Ascending aorta (tissue), 2 donors: ENCODE measurements around the gene ABI3BP. TPM values are rescaled to one million over a fixed set of nuclear protein-coding genes. Genes with fewer than 3 reads are reported as not detected.

Source experiments
- DNase-seq, 2 donors: peaks; one replicate each; pipeline ENCODE4 v3.0.0-alpha.2; 2019; ENCODE audit warnings: low spot score in 2 of 2
- H3K27ac ChIP-seq, 2 donors: fragments of 200-600 bp; sonication (generic); one replicate each; pipeline ENCODE4 v1.5.1; 2016 to 2017; ENCODE audit warnings: mild to moderate bottlenecking in 1 of 2
- H3K27me3 ChIP-seq: fragments of 200-600 bp; sonication (generic); one replicate; pipeline ENCODE4 v1.5.1; 2017
- H3K36me3 ChIP-seq, 2 donors: fragments of 200-600 bp; sonication (generic); one replicate each; pipeline ENCODE4 v1.5.1; 2016
- H3K4me1 ChIP-seq, 2 donors: fragments of 200-600 bp; sonication (generic); one replicate each; pipeline ENCODE4 v1.5.1; 2016 to 2017; ENCODE audit warnings: mild to moderate bottlenecking in 1 of 2
- H3K4me3 ChIP-seq, 2 donors: fragments of 200-600 bp; sonication (generic); one replicate each; pipeline ENCODE4 v1.5.1; 2016 to 2017; ENCODE audit warnings: mild to moderate bottlenecking in 1 of 2
- H3K9me3 ChIP-seq, 2 donors: fragments of 200-600 bp; sonication (generic); one replicate each; pipeline ENCODE4 v1.5.1; 2016
- CTCF ChIP-seq, 3 experiments: fragments of 200-600 bp in 2 of 3; fragments of 450-650 bp in 1 of 3; sonication (generic) in 2 of 3; IDR thresholded peaks; one replicate each; pipeline ENCODE4 v1.5.1; 2016 to 2019; ENCODE audit warnings: antibody characterized with exemption in 3 of 3, mild to moderate bottlenecking in 1 of 3, moderate library complexity in 1 of 3
- intact Hi-C: fragments of 100-400 bp; cut with DNase I; formaldehyde crosslinking; loops from one replicate; pipeline ENCODE4 v1.15.1; 2023
- total RNA-seq: library from RNA; depleted of rRNA; stranded (reverse); fragments of >200 nt; gene quantifications from one replicate; pipeline ENCODE4 v1.1.0, GENCODE V29; 2016

ABI3BP gene
- total RNA-seq, 1 donor from 2014 or later = 54.2 TPM

GRCh38 chr3:100865442-100865841, 127.8 kb downstream of the ABI3BP start:
- intact Hi-C loops = no loop called here
- DNase-seq = no peak
- Histone ChIP-seq H3K4me3 (no peak overlapping the region), H3K27ac (peak overlapping the region; percentile 0 to 32), H3K4me1 (peaks cover 5 to 21% of the 10 kb centered on the region in 2 donors), H3K27me3 (no peaks in the 10 kb centered on the region), H3K36me3 (no peaks in the 10 kb centered on the region), H3K9me3 (no peaks in the 10 kb centered on the region)
- no peak for TF ChIP-seq CTCF (IDR thresholded peaks at IDR 0.05)

GRCh38 chr3:100864471-100865250, 128.6 kb downstream of the ABI3BP start:
- DNase-seq = no peak
- TF ChIP-seq CTCF (IDR thresholded peaks at IDR 0.05) = no peak
- peaks cover 2 to 15% of the 10 kb centered on the region in 2 donors for H3K4me1 ChIP-seq
- intact Hi-C loops = no loop called here
- H3K27me3 ChIP-seq = no peaks in the 10 kb centered on the region
- H3K27ac ChIP-seq = peak overlapping the region; percentile 0 to 32
- H3K9me3 ChIP-seq = no peaks in the 10 kb centered on the region
- H3K36me3 ChIP-seq = no peaks in the 10 kb centered on the region
- no peak overlapping the region for H3K4me3 ChIP-seq

- H3K36me3 ChIP-seq = no peaks in the 10 kb centered on the region
- intact Hi-C loops = no loop called here
- TF ChIP-seq CTCF (IDR thresholded peaks at IDR 0.05) = no peak
These were observed 135.4 kb downstream of the ABI3BP start for GRCh38 chr3:100857863-100858262.

GRCh38 chr3:100856821-100857220, 136.4 kb downstream of the ABI3BP start:
- no peak for TF ChIP-seq CTCF (IDR thresholded peaks at IDR 0.05)
- no peaks in the 10 kb centered on the region for H3K27me3 ChIP-seq
- no peak overlapping the region for H3K4me3 ChIP-seq
- no peaks in the 10 kb centered on the region for H3K9me3 ChIP-seq
- no peak for DNase-seq
- H3K4me1 ChIP-seq = no peaks in the 10 kb centered on the region
- intact Hi-C loops = no loop called here
- no peak overlapping the region for H3K27ac ChIP-seq
- no peaks in the 10 kb centered on the region for H3K36me3 ChIP-seq

More at GRCh38 chr3:100857863-100858262, 135.4 kb downstream of the ABI3BP start:
- Histone ChIP-seq H3K27ac (no peak overlapping the region), H3K9me3 (no peaks in the 10 kb centered on the region), H3K4me1 (no peaks in the 10 kb centered on the region), H3K4me3 (no peak overlapping the region), H3K27me3 (no peaks in the 10 kb centered on the region)
- no peak for DNase-seq

GRCh38 chr3:100852840-100853239, 140.4 kb downstream of the ABI3BP start:
- Histone ChIP-seq H3K27ac (no peak overlapping the region), H3K36me3 (no peaks in the 10 kb centered on the region), H3K9me3 (no peaks in the 10 kb centered on the region), H3K27me3 (no peaks in the 10 kb centered on the region), H3K4me1 (peaks cover 0 to 2% of the 10 kb centered on the region in 2 donors), H3K4me3 (no peak overlapping the region)
- no peak for TF ChIP-seq CTCF (IDR thresholded peaks at IDR 0.05)
- DNase-seq = no peak
- intact Hi-C loops = no loop called here
